ENCODE data around the gene RFTN1. TPM values are rescaled to one million over a fixed set of nuclear protein-coding genes. Genes with fewer than 3 reads are reported as not detected.

The RFTN1 gene
- total and polyA plus RNA-seq, 2 donors (not counting 3 experiments of a cell fraction or from before 2014, with no cell fraction given), result 40.3 to 43.3 TPM

DNA sequence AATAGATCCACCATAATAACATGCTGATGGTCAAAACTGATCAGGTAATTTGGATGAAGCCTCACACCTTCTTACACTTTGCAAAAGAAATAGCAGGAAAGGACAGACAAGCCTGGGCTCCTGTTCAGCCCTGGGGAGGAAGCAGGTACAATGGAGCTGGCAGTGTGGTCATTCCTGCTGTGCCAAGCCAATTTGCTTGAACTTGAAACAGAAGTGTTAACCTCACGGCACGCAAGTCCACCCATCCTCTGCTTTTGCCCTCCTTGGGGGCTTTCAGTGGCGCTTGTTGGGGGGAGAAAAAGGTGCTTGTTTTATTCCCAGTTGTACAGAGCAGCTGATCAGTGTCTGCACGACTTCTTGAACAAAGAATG is 36.8 kb upstream of the RFTN1 start:
- ChIA-PET CTCF (interaction anchor here (0.8 to 3.9 kb wide), 17 partner anchors 13 to 734 kb away, joined by 3 to 188 read pairs (median 6); partner anchors contain the start of genes DPH3 and OXNAD1), POLR2A (no interaction called here)
- intact Hi-C loops (cut with micrococcal nuclease), result loop anchor here (1.0 to 5.0 kb wide), 6 partner anchors 33 to 735 kb away; no protein-coding TSS in a partner anchor
- Histone ChIP-seq H3K9me3 (replicated peaks; ENCODE audit: control insufficient read depth, insufficient read depth, low read length) (no peaks in the 10 kb centered on the region), H3K27me3 (ENCODE audit: control insufficient read depth in 2 of 2, insufficient read depth in 2 of 2, low read length in 2 of 2) (peaks cover 3 to 4% of the 10 kb centered on the region in 2 experiments), H3K9me1 (replicated peaks; ENCODE audit: control insufficient read depth, extremely low read depth, insufficient read depth, low read length) (no peaks in the 10 kb centered on the region), H3K4me3 (replicated peaks in 1 of 3; ENCODE audit: insufficient read depth in 1 of 3, low read depth in 1 of 3, low read length in 3 of 3) (no peak overlapping the region), H3K79me2 (ENCODE audit: control insufficient read depth, insufficient read depth, low read length) (no peaks in the 10 kb centered on the region), H3K9ac (replicated peaks; ENCODE audit: extremely low read depth, insufficient read depth, low read length) (no peak overlapping the region), H3K36me3 (ENCODE audit: control insufficient read depth in 2 of 2, extremely low read depth in 1 of 2, insufficient read depth in 2 of 2, low read length in 2 of 2) (no peaks in the 10 kb centered on the region), H3K27ac (ENCODE audit: insufficient read depth, low read depth, low read length) (no peak overlapping the region), H3K4me1 (ENCODE audit: control insufficient read depth, extremely low read depth, insufficient read depth, low read length) (peaks cover 6% of the 10 kb centered on the region), H3K4me2 (ENCODE audit: insufficient read depth, low read length) (peak overlapping the region; percentile 59), H2AFZ (ENCODE audit: low read depth, low read length) (peak overlapping the region; percentile 24), H4K20me1 (replicated peaks; ENCODE audit: control insufficient read depth, extremely low read depth, insufficient read depth, low read length) (no peaks in the 10 kb centered on the region)
- FAIRE-seq (peak; percentile 59), DNase-seq (ENCODE audit: low read depth, low spot score) (no peak)
- dilution Hi-C loops (cut with MboI; ENCODE audit: extremely low pct_ligation_motif_present, low sequenced_read_pairs), result no loop called here
- no TSS peak for BruUV-seq (replicated peaks)
- TF ChIP-seq MYC (IDR thresholded peaks at IDR 0.05; ENCODE audit: low read depth, low read length) (no peak), POLR2AphosphoS5 (IDR thresholded peaks at IDR 0.05; ENCODE audit: insufficient read depth, low read depth, low read length) (no peak), GATA2 (IDR thresholded peaks at IDR 0.05; ENCODE audit: insufficient read depth, insufficient read length, low read depth, low read length) (no peak), POLR2A (IDR thresholded peaks at IDR 0.05; ENCODE audit: low read depth, low read length) (no peak), JUN (IDR thresholded peaks at IDR 0.05; ENCODE audit: borderline replicate concordance, insufficient read depth, insufficient read length, low read depth) (no peak), FOS (IDR thresholded peaks at IDR 0.05; ENCODE audit: borderline replicate concordance, insufficient read depth, low read length) (no peak), EZH2 (IDR thresholded peaks at IDR 0.05; ENCODE audit: borderline replicate concordance, low read depth, low read length, severe bottlenecking) (no peak), CTCF (IDR thresholded peaks at IDR 0.05; ENCODE audit: extremely low read depth in 1 of 2, insufficient read depth in 1 of 2, low read depth in 1 of 2, low read length in 2 of 2) (no peak)
- TF ChIP-seq, protein P1, sequence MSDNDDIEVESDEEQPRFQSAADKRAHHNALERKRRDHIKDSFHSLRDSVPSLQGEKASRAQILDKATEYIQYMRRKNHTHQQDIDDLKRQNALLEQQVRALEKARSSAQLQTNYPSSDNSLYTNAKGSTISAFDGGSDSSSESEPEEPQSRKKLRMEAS (IDR thresholded peaks at IDR 0.05; ENCODE audit: insufficient read depth, insufficient read length), result no peak
